Heart left ventricle (tissue), 16 donors: ENCODE measurements around the gene GZF1. TPM values are rescaled to one million over a fixed set of nuclear protein-coding genes. Genes with fewer than 3 reads are reported as not detected.
A peak's percentile ranks its signal among the peaks of the same experiment; 100 is the strongest.

ENCODE experiments used
- ATAC-seq, 4 donors: fragments of 200-7000 bp; cut with Tn5 transposase; one replicate each; pipeline ENCODE4 v1.9.1; 2020 to 2022; ENCODE audit warnings: moderate library complexity in 4 of 4, mild to moderate bottlenecking in 3 of 4, moderate number of reproducible peaks in 1 of 4
- DNase-seq, 5 donors: peaks; one replicate each; pipeline ENCODE4 v3.0.0-alpha.2; 2020
- H3K27ac ChIP-seq, 12 donors: fragments of 200-600 bp; sonication (generic) in 4 of 12; one replicate each; pipeline versions ENCODE4 v1.5.0 to v1.8.0; 2016 to 2022; ENCODE audit warnings: mild to moderate bottlenecking in 2 of 12
- H3K27me3 ChIP-seq, 9 donors: fragments of 200-600 bp; sonication (generic) in 2 of 9; one replicate each; pipeline versions ENCODE4 v1.5.1 to v1.8.0; 2016 to 2022; ENCODE audit warnings: mild to moderate bottlenecking in 3 of 9
- H3K36me3 ChIP-seq, 9 donors: fragments of 200-600 bp; sonication (generic) in 2 of 9; one replicate each; pipeline versions ENCODE4 v1.5.0 to v1.8.0; 2018 to 2022; ENCODE audit warnings: mild to moderate bottlenecking in 2 of 9
- H3K4me1 ChIP-seq, 12 donors: fragments of 200-600 bp; sonication (generic) in 4 of 12; one replicate each; pipeline versions ENCODE4 v1.5.0 to v1.8.0; 2016 to 2022; ENCODE audit warnings: mild to moderate bottlenecking in 3 of 12
- H3K4me3 ChIP-seq, 12 donors: fragments of 200-600 bp; sonication (generic) in 4 of 12; one replicate each; pipeline versions ENCODE4 v1.5.0 to v1.8.0; 2017 to 2022; ENCODE audit warnings: mild to moderate bottlenecking in 9 of 12, moderate library complexity in 4 of 12
- H3K9me3 ChIP-seq, 12 donors: fragments of 200-600 bp; sonication (generic) in 4 of 12; one replicate each; pipeline versions ENCODE4 v1.5.0 to v1.8.0; 2016 to 2022; ENCODE audit warnings: mild to moderate bottlenecking in 1 of 12
- CTCF ChIP-seq, 12 donors: fragments of 200-600 bp; sonication (generic) in 4 of 12; IDR thresholded peaks; one replicate each; pipeline versions ENCODE4 v1.5.0 to v1.8.0; 2018 to 2022; ENCODE audit warnings: antibody characterized with exemption in 12 of 12, mild to moderate bottlenecking in 5 of 12
- POLR2A ChIP-seq, 2 donors: fragments of 450-650 bp; IDR thresholded peaks; one replicate each; pipeline ENCODE4 v1.6.1; 2017; ENCODE audit warnings: antibody characterized with exemption in 2 of 2, mild to moderate bottlenecking in 2 of 2, moderate library complexity in 2 of 2
- WGBS, 4 donors: extraction: QIAGEN DNeasy Blood & Tissue Kit in 2 of 4; methylation state at CpG; one replicate each; pipeline versions ENCODE4 v1.1.5 to v1.1.7; 2013 to 2018; 5-methylcytosine and 5-hydroxymethylcytosine counted together
- intact Hi-C, 10 donors: fragments of 100-400 bp; cut with DNase I; formaldehyde crosslinking; loops; one replicate each; pipeline versions ENCODE4 v1.11.1 to v1.14.2; 2022
- polyA plus RNA-seq, 2 donors: library from polyadenylated mRNA; stranded (reverse); fragments of 200-250 nt; gene quantifications; one replicate each; pipeline ENCODE4 v1.2.3, GENCODE V29; 2013
- total RNA-seq, 9 donors: library from RNA; depleted of rRNA in 2 of 9; stranded (reverse); fragments of >200 nt in 2 of 9; fragmentation: NEBNext Ultra II Directional in 3 of 9; extraction: Animal tissue kit (Norgen Biotek cat#: 25700) in 3 of 9; gene quantifications; one replicate each; pipeline versions ENCODE4 v1.1.0 to v1.2.4, GENCODE V29; 2016 to 2023
- donor health status: ischemic (EF 13 %, LVEDD 7.1; RV severe dilation, severe dysfunction).
- donor health status: healthy with polysubstance abuse.
- donor health status: DM: no; HTN: yes; CAD: no.
- donor health status: DM: no; HTN: no; CAD: no.
- donor health status: ischemic (EF 25% LVEDD 6.9; RV normal size, moderate dysfunction).
- donor health status: ischemic (EF 25% LVEDD 5.7; RV mildly dilated, moderate dysfunction).
- donor health status: healthy.
- donor health status: DM: yes; HTN: yes; CAD: no.
- donor health status: ischemic (EF 35%, LVEDD 5.7; RV mildly dilated, moderate dysfunction).
- donor health status: nonischemic (EF 11% LVEDD 7.7; RV severe dilation, severe dysfunction).
- donor health status: DM: yes; HTN: yes; CAD: no.
- donor health status: PGD.
- donor health status: ischemic (EF 29% LVEDD 5.4; RV normal size, mild dysfunction).
- donor health status: nonischemic (EF 23%, LVEDD 6.1; RV moderate dilation, normal function).

GZF1 gene
- total and polyA plus RNA-seq, 11 donors, result 8.6 to 34.6 (median 24.5) TPM

DNA sequence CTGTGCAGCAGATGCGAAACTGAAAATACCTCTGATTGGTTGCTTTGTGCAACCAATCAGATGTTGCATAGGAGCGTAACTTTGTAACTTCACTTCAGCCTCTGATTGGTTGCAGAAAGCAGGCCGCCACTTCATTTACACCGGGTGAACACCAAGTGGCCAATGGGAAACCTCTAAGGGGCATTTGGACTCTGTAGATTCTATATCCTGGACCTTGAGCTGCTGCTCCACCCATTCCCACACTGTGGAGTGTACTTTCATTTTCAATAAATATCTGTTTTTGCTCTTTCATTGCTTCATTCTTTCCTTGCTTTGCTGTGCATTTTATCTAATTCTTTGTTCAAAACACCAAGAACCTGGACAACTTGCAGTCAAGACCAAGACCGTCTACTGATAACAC lies 25.5 kb upstream of the GZF1 start:
- intact Hi-C loops, result loop anchor here in 7 of 10 donors (5.0 to 10.0 kb wide), 8 partner anchors 89 to 1002 kb away; partner anchors contain the start of gene THBD (in 1 of the 7)
- WGBS, 4 donors, result 90 to 94% (median 91%) methylated on average over 5 of the region's 5 CpGs
- peaks cover 0 to 16% (median 3%) of the 10 kb centered on the region in 12 donors for H3K4me1 ChIP-seq
- no peak overlapping the region for H3K4me3 ChIP-seq
- no peaks in the 10 kb centered on the region for H3K9me3 ChIP-seq
- TF ChIP-seq POLR2A (IDR thresholded peaks at IDR 0.05) (no peak), CTCF (IDR thresholded peaks at IDR 0.05) (no peak)
- no peaks in the 10 kb centered on the region for H3K36me3 ChIP-seq
- no peak for ATAC-seq
- H3K27me3 ChIP-seq, result no peaks in the 10 kb centered on the region
- no peak for DNase-seq
- H3K27ac ChIP-seq, result no peak overlapping the region

DNA sequence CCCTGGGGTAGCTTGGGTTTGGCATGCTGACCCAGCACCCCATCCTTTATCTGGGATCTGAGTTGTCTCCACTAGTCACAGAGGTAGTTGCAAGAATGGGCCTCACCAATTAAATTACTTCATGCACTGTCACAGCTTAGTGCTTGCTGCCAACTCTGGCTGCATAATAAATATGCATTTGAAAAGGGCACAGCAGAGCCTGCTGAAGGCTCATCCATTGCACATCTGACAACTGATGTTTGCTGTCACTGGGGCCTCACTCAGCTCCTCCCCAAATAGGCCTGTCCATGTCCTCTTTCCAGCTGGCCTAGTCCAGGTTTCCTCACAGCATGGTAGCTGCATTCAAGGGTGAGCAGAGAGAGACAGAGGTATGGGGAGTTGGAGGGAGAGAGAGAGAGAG lies 24.7 kb upstream of the GZF1 start:
- ATAC-seq, result no peak
- Histone ChIP-seq H3K4me1 (peaks cover 0 to 16% (median 3%) of the 10 kb centered on the region in 12 donors), H3K9me3 (no peaks in the 10 kb centered on the region), H3K4me3 (no peak overlapping the region), H3K36me3 (no peaks in the 10 kb centered on the region), H3K27ac (no peak overlapping the region), H3K27me3 (no peaks in the 10 kb centered on the region)
- intact Hi-C loops, result loop anchor here in 7 of 10 donors (5.0 to 10.0 kb wide), 8 partner anchors 90 to 1003 kb away; partner anchors contain the start of gene THBD (in 1 of the 7)
- no peak for TF ChIP-seq CTCF (IDR thresholded peaks at IDR 0.05)
- no peak for TF ChIP-seq POLR2A (IDR thresholded peaks at IDR 0.05)
- no peak for DNase-seq

DNA sequence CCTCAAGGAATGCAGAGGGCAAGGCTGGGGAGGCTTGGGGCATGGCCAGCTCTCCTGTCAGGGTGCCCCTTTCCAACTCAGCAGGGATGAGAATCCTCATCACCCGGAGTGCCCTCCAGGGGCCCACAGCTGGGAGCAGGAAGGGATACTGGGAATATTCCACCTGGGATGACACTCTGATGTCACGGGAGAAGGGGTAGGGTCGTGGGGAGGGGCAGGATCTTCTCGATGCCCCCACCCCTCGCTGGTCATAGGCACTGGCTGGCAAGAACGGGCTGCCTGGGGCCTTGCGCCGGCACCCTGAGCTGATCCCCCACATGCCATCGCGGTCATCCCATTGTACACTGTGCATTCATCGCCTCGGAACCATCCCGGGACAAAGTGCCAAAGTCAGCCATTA lies 22.0 kb upstream of the GZF1 start:
- H3K27ac ChIP-seq, result no peak overlapping the region
- DNase-seq, result no peak
- H3K4me3 ChIP-seq, result no peak overlapping the region
- H3K9me3 ChIP-seq, result no peaks in the 10 kb centered on the region
- no peaks in the 10 kb centered on the region for H3K36me3 ChIP-seq
- WGBS, 4 donors, result 73 to 80% (median 78%) methylated on average over 3 to 13 of the region's 13 CpGs
- ATAC-seq, result peak in 2 of 4 donors; percentile 6 to 29
- intact Hi-C loops, result loop anchor here (1.0 to 10.0 kb wide), 22 partner anchors 93 to 1005 kb away; partner anchors contain the start of genes THBD (in 2 of the 10) and CST9 (in 1 of the 10)
- peaks cover 0 to 5% (median 1%) of the 10 kb centered on the region in 12 donors for H3K4me1 ChIP-seq
- no peak for TF ChIP-seq POLR2A (IDR thresholded peaks at IDR 0.05)
- no peaks in the 10 kb centered on the region for H3K27me3 ChIP-seq

DNA sequence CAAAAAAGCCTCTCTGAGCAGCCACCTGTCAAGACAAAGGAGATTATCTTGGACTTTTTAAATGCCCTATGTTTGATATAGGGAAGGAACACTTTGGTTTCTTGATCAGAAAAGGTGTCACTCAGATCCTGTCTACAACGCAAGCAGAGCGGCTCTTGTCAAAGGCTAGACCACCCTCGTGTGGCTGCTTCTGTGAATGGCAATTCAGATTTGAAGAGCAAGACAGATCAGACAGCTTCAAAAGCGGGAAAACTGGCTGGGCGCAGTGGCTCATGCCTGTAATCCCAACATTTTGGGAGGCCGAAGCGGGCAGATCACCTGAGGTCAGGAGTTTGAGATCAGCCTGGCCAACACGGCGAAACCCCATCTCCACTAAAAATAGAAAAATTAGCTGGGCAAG lies 21.5 kb upstream of the GZF1 start:
- peak in 3 of 4 donors; percentile 84 to 89 (median 87) for ATAC-seq
- no peaks in the 10 kb centered on the region for H3K36me3 ChIP-seq
- whole genome bisulfite sequencing, 4 donors, result 22 to 32% (median 27%) methylated on average over 9 of the region's 9 CpGs
- H3K4me3 ChIP-seq, result no peak overlapping the region
- TF ChIP-seq CTCF (IDR thresholded peaks at IDR 0.05) (peak; percentile 52 to 86 (median 77)), POLR2A (IDR thresholded peaks at IDR 0.05) (no peak)
- no peak overlapping the region for H3K27ac ChIP-seq
- H3K9me3 ChIP-seq, result no peaks in the 10 kb centered on the region
- intact Hi-C loops, result loop anchor here (1.0 to 10.0 kb wide), 19 partner anchors 93 to 1006 kb away; partner anchors contain the start of genes CST9 (in 1 of the 10) and THBD (in 1 of the 10)
- DNase-seq, result peak; percentile 60 to 74 (median 72)
- no peaks in the 10 kb centered on the region for H3K27me3 ChIP-seq
- H3K4me1 ChIP-seq, result peaks cover 0 to 5% (median 1%) of the 10 kb centered on the region in 12 donors
